Activated CD4-positive, alpha-beta memory T cell treated with anti-CD3 and anti-CD28 coated beads, Interleukin-2, amount 10 ng/mL, durations not matched to agents 7 days and 5 days (primary cell): ENCODE results near the gene PKM. TPM values are rescaled to one million over a fixed set of nuclear protein-coding genes. Genes with fewer than 3 reads are reported as not detected.
A peak's percentile ranks its signal among the peaks of the same experiment; 100 is the strongest.

Experiments used
- CTCF ChIA-PET: fragments of 350-600 bp; sonication (Branson Sonifier 250); formaldehyde crosslinking; loops from one replicate; lab custom pipeline; 2021; ENCODE audit warnings: antibody characterized with exemption, inconsistent platforms; lab: Charles Lee
- POLR2A ChIA-PET: fragments of 350-600 bp; sonication (Branson Sonifier 250); formaldehyde crosslinking; loops from one replicate; lab custom pipeline; 2021; ENCODE audit warnings: antibody characterized with exemption; lab: Charles Lee
- DNase-seq: peaks from one replicate; pipeline ENCODE4 v3.0.0-alpha.2; 2020
- H3K27ac Mint-ChIP-seq: one replicate; pipeline ENCODE4 v1.8.0; 2021; ENCODE audit warnings: mild to moderate bottlenecking, mixed read lengths
- H3K27me3 Mint-ChIP-seq: one replicate; pipeline ENCODE4 v1.8.0; 2021; ENCODE audit warnings: mixed read lengths
- H3K36me3 Mint-ChIP-seq: one replicate; pipeline ENCODE4 v1.8.0; 2021; ENCODE audit warnings: low read depth, mixed read lengths
- H3K4me1 Mint-ChIP-seq: one replicate; pipeline ENCODE4 v1.8.0; 2021; ENCODE audit warnings: mixed read lengths
- H3K4me3 Mint-ChIP-seq: one replicate; pipeline ENCODE4 v1.8.0; 2021; ENCODE audit warnings: mild to moderate bottlenecking, mixed read lengths
- H3K9me3 Mint-ChIP-seq: one replicate; pipeline ENCODE4 v1.8.0; 2021; ENCODE audit warnings: mixed read lengths
- total RNA-seq, 2 experiments: library from RNA; stranded (reverse); gene quantifications; one replicate each; pipeline ENCODE4 v1.2.3, GENCODE V29; 2021

The PKM gene
- total RNA-seq, 2 experiments from 2014 or later = 1,064 to 1,081 TPM

GRCh38 chr15:72252663-72253299, 21.8 kb upstream of the PKM start:
- H3K4me3 Mint-ChIP-seq = no peak overlapping the region
- H3K27me3 Mint-ChIP-seq = no peaks in the 10 kb centered on the region
- H3K4me1 Mint-ChIP-seq = peaks cover 9% of the 10 kb centered on the region
- H3K36me3 Mint-ChIP-seq = peaks cover 63% of the 10 kb centered on the region
- H3K27ac Mint-ChIP-seq = no peak overlapping the region
- H3K9me3 Mint-ChIP-seq = no peaks in the 10 kb centered on the region
- DNase-seq = no peak
- ChIA-PET CTCF (no interaction called here), POLR2A (interaction anchor here (0.7 kb wide), 1 partner anchor 17 kb away, joined by 3 read pairs; no protein-coding TSS in a partner anchor)

GRCh38 chr15:72249142-72249810, 18.3 kb upstream of the PKM start:
- ChIA-PET CTCF (no interaction called here), POLR2A (interaction anchor here (0.8 kb wide), 1 partner anchor 19 kb away, joined by 3 read pairs; the partner anchor contains the start of gene PKM)
- Mint-ChIP-seq H3K27me3 (no peaks in the 10 kb centered on the region), H3K4me1 (peaks cover 9% of the 10 kb centered on the region), H3K9me3 (no peaks in the 10 kb centered on the region), H3K4me3 (no peak overlapping the region), H3K27ac (no peak overlapping the region), H3K36me3 (peaks cover 55% of the 10 kb centered on the region)
- no peak for DNase-seq

DNA sequence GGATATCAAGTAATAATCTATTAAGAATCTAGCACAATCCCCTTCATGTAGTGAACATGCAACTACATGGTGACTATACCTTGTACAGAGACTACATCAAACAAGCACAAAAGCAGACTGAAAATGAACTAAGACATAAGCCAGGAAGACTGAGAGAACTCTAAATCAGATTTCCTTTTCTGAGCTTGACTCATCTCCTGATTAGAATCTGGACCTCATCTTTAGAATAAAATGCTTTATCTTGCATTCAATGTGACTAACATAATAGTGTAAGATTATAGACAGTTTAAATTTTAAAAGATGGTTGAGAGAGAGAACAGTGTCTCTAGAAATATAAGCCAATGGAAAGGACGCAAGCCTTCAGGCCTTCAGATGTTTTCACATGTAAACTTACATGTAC, 17.5 kb upstream of the PKM start:
- Mint-ChIP-seq H3K4me1 (peaks cover 9% of the 10 kb centered on the region), H3K9me3 (no peaks in the 10 kb centered on the region), H3K4me3 (no peak overlapping the region), H3K27ac (no peak overlapping the region), H3K36me3 (peaks cover 52% of the 10 kb centered on the region), H3K27me3 (no peaks in the 10 kb centered on the region)
- ChIA-PET CTCF (no interaction called here), POLR2A (interaction anchor here (0.8 kb wide), 1 partner anchor 18 kb away, joined by 3 read pairs; the partner anchor contains the start of gene PKM)
- DNase-seq = no peak

DNA sequence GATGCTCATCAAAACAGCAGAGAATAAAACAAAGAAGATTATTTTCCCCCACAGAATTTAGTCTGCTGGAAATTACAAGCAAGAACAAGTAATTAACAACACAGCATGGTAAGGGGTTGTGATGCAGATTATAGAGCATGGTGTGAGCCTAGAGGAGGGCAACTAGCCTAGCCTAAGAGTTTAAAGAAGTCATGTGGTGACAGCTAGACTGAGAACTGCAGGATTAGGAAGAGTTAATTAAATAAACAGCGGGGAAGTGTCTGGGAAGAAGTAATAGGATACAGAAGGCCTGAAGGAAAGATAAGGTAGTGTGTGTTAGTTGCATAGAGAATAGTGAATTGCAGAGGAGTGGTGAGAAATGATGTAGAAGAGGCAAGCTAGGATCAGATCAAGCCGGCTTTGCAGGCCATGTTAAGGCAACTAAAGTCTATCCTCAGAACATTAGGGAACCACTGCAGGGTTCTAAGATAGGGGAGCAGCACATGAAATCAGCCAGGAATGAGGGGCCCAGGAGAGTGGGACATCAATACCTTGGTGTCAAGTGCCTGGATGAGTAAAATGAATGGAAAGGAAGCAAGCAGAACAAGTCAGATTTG, 11.9 kb upstream of the PKM start:
- ChIA-PET CTCF (no interaction called here), POLR2A (interaction anchor here (0.8 to 8.2 kb wide), 2 partner anchors 11 to 16 kb away, joined by 3 to 109 read pairs; no protein-coding TSS in a partner anchor)
- Mint-ChIP-seq H3K27ac (no peak overlapping the region), H3K4me1 (peaks cover 5% of the 10 kb centered on the region), H3K9me3 (no peaks in the 10 kb centered on the region), H3K36me3 (peaks cover 46% of the 10 kb centered on the region), H3K4me3 (no peak overlapping the region), H3K27me3 (no peaks in the 10 kb centered on the region)
- no peak for DNase-seq

DNA sequence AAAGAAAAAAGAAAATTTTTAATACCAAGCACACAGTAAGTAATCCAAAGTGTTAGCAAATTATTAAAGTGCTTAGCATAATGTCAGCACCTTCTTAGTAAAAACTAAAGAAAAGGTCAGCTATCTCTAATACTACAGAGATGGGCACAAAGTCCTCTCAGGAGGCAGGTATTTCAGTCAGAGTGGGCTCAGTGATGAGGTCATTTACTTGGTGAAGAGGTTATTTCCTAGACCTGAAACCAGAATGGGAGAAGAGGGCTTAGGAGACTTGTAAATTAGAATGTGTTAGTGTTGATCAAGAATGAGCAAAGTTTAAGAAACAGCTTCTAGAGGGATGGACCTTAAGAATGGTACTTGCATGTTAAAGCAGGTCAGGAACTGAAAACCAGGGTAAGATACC, 8.7 kb upstream of the PKM start:
- CTCF ChIA-PET = interaction anchor here (2.8 kb wide), 1 partner anchor 12 kb away, joined by 30 read pairs; no protein-coding TSS in a partner anchor
- DNase-seq = no peak
- Mint-ChIP-seq H3K4me3 (no peak overlapping the region), H3K27ac (no peak overlapping the region), H3K4me1 (peaks cover 23% of the 10 kb centered on the region), H3K9me3 (no peaks in the 10 kb centered on the region), H3K27me3 (no peaks in the 10 kb centered on the region), H3K36me3 (peaks cover 36% of the 10 kb centered on the region)
- POLR2A ChIA-PET = interaction anchor here (1.3 to 8.2 kb wide), 3 partner anchors 12 to 136 kb away, joined by 4 to 109 read pairs (median 5); partner anchors contain the start of gene HEXA

DNA sequence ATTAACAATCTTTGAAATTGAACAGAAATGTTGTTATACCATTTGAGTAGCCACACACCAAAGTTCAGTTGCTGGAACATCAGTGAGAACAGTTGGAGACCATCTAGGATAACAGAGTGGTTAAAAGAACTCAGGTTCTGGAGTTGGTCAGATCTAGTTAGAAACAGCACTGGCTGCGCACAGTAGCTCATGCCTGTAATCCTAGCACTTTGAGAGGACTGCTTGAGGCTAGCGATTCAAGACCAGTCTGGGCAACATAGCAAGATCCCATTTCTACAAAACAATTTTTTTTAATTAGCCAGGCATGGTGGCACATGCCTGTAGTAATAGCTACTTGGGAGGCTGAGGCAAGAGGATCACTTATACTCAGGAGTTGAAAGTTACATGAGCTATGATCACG, 7.6 kb upstream of the PKM start:
- H3K4me3 Mint-ChIP-seq = no peak overlapping the region
- no peaks in the 10 kb centered on the region for H3K27me3 Mint-ChIP-seq
- CTCF ChIA-PET = interaction anchor here (2.8 kb wide), 1 partner anchor 11 kb away, joined by 30 read pairs; no protein-coding TSS in a partner anchor
- H3K9me3 Mint-ChIP-seq = no peaks in the 10 kb centered on the region
- POLR2A ChIA-PET = interaction anchor here (0.7 to 8.2 kb wide), 2 partner anchors 11 to 30 kb away, joined by 3 to 109 read pairs; no protein-coding TSS in a partner anchor
- peaks cover 26% of the 10 kb centered on the region for H3K4me1 Mint-ChIP-seq
- DNase-seq = no peak
- no peak overlapping the region for H3K27ac Mint-ChIP-seq
- H3K36me3 Mint-ChIP-seq = peaks cover 29% of the 10 kb centered on the region

- no peak for DNase-seq
- ChIA-PET POLR2A (interaction anchor here (1.4 to 8.2 kb wide), 2 partner anchors 10 to 21 kb away, joined by 5 to 109 read pairs; no protein-coding TSS in a partner anchor), CTCF (interaction anchor here (1.2 to 2.8 kb wide), 3 partner anchors 9 to 11 kb away, joined by 5 to 30 read pairs (median 12); no protein-coding TSS in a partner anchor)
- Mint-ChIP-seq H3K27me3 (no peaks in the 10 kb centered on the region), H3K4me1 (peaks cover 29% of the 10 kb centered on the region), H3K36me3 (peaks cover 25% of the 10 kb centered on the region), H3K27ac (peak overlapping the region; percentile 79), H3K4me3 (no peak overlapping the region), H3K9me3 (no peaks in the 10 kb centered on the region)
Observed at GRCh38 chr15:72237853-72238224, 6.8 kb upstream of the PKM start.

DNA sequence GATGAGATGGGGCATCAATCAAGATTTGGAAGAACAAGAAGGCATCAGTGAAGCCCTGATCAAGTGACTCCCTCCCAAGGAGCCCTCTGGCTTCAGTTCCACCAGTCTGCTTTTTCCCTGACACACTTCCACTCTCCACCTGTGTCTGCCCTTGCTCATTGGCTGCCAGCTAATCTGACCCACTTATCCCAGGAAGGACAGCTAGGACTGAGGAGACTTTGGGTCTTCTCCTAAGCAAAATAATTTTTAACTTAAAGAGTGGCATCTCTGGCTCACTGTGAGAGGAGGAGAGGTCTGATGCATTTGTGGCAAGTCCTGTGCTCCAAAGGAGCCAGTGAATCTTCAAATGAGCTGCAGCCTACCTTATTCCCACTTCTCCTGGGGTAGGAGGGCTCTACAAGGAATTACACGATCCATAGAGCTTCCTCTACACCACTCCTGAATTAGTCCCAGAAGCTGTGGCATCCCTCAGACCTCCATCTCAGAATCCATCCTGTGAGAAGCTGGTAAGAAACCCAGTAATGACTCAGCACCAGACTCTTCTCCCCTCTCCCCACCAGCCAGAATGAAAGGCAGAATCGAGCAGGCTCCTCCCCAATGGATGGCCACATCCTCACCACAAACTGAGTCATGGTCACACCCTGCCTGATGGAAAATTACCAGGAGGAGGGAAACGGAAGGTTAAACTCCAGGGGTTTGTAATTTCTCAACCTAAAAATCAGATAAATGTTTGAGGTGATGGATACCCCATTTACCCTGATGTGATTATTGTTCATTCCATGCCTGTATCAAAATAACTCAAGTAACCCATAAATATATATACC, 6.3 kb upstream of the PKM start:
- DNase-seq = peak; percentile 86
- Mint-ChIP-seq H3K36me3 (peaks cover 20% of the 10 kb centered on the region), H3K27me3 (no peaks in the 10 kb centered on the region), H3K4me3 (peak overlapping the region; percentile 35), H3K9me3 (no peaks in the 10 kb centered on the region), H3K27ac (peak overlapping the region; percentile 79), H3K4me1 (peaks cover 35% of the 10 kb centered on the region)
- ChIA-PET CTCF (interaction anchor here (1.2 to 1.5 kb wide), 2 partner anchors 9 to 10 kb away, joined by 5 to 12 read pairs; no protein-coding TSS in a partner anchor), POLR2A (interaction anchor here (1.4 to 8.2 kb wide), 2 partner anchors 10 to 21 kb away, joined by 5 to 109 read pairs; no protein-coding TSS in a partner anchor)

DNA sequence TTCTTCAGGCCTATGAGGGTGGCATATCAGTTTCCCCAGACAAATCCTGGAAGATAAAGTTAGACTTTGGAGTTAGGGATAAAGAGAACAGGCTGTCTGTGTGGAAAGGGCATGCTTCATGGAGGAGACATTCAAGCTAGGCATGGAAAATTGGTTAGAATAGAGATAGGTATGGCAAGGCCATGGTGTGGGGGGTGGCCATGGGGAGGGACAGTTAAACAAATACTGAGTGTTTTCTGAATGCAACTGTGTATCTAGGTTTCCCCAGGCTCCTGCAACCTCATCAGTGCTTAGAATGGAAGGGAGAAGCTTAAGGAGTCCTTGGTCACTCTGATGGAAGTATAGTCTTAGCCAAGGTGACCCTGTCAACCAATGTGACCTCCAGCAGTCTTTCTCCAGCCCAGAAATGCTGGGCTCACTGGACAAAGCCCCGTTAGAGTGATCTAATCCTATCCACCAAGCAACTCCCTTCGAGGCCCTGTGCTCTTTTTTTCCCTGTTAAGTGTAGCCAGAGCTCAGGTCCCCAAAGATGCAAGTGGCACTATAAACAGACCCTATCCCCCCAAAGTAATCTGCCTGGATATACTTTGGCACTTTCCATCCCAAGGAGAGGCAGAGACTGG, 5.5 kb upstream of the PKM start:
- H3K36me3 Mint-ChIP-seq = peaks cover 12% of the 10 kb centered on the region
- H3K27me3 Mint-ChIP-seq = no peaks in the 10 kb centered on the region
- POLR2A ChIA-PET = interaction anchor here (1.4 to 8.2 kb wide), 2 partner anchors 9 to 20 kb away, joined by 5 to 109 read pairs; no protein-coding TSS in a partner anchor
- H3K4me3 Mint-ChIP-seq = peak overlapping the region; percentile 35
- no peaks in the 10 kb centered on the region for H3K9me3 Mint-ChIP-seq
- no peak overlapping the region for H3K27ac Mint-ChIP-seq
- no peak for DNase-seq
- CTCF ChIA-PET = interaction anchor here (1.2 to 1.5 kb wide), 2 partner anchors 8 to 10 kb away, joined by 5 to 12 read pairs; no protein-coding TSS in a partner anchor
- H3K4me1 Mint-ChIP-seq = peaks cover 42% of the 10 kb centered on the region

DNA sequence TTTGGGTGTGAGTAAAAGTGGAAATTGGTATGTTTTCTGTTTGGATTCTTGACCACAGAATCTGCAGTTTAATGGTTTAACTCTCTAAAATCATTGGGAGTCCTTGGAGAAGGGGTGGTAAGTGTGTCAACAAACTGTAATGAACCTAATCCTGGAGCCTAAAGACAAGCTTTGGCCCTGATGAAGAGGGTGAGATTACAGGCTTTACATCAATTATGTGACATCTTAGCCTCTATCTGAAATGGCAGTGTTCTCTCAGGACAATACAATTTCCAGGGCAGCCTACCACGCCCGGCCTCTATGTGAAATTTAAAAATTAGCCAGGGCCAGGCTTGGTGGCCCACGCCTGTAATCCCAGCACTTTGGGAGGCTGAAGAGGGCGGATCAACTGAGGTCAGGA, 4.3 kb upstream of the PKM start:
- H3K36me3 Mint-ChIP-seq = peaks cover 8% of the 10 kb centered on the region
- H3K4me1 Mint-ChIP-seq = peaks cover 44% of the 10 kb centered on the region
- no peak overlapping the region for H3K27ac Mint-ChIP-seq
- CTCF ChIA-PET = no interaction called here
- H3K27me3 Mint-ChIP-seq = no peaks in the 10 kb centered on the region
- H3K4me3 Mint-ChIP-seq = no peak overlapping the region
- DNase-seq = no peak
- no peaks in the 10 kb centered on the region for H3K9me3 Mint-ChIP-seq
- POLR2A ChIA-PET = no interaction called here

GRCh38 chr15:72233769-72234168, 2.8 kb upstream of the PKM start:
- ChIA-PET POLR2A (no interaction called here), CTCF (no interaction called here)
- no peak overlapping the region for H3K4me3 Mint-ChIP-seq

More at GRCh38 chr15:72233769-72234168, 2.8 kb upstream of the PKM start:
- no peak for DNase-seq
- Mint-ChIP-seq H3K9me3 (no peaks in the 10 kb centered on the region), H3K27ac (no peak overlapping the region), H3K4me1 (peaks cover 46% of the 10 kb centered on the region), H3K36me3 (peaks cover 11% of the 10 kb centered on the region), H3K27me3 (no peaks in the 10 kb centered on the region)
